K562 (cell line): ENCODE results near the gene CTDSP1. TPM values are rescaled to one million over a fixed set of nuclear protein-coding genes. Genes with fewer than 3 reads are reported as not detected.

Experiments used
- E4F1 ChIP-seq: fragments of 250-450 bp; sonication (Bioruptor Pico); IDR thresholded peaks from 2 replicates; pipeline ENCODE4 v1.5.0; 2021; ENCODE audit warnings: mild to moderate bottlenecking, borderline replicate concordance
- HMGN3 ChIP-seq: IDR thresholded peaks from 2 replicates; pipeline ENCODE4 v1.6.1; 2011; ENCODE audit warnings: borderline replicate concordance, low read depth, mild to moderate bottlenecking, mixed read lengths, low read length; ENCODE audit not compliant: insufficient read length; ENCODE audit errors: extremely low read depth
- HNRNPUL1 ChIP-seq: fragments of 200-400 bp; formaldehyde crosslinking; IDR thresholded peaks from 2 replicates; pipeline ENCODE4 v1.6.1; 2017; ENCODE audit warnings: low read length
- KLF10 ChIP-seq: fragments of 250-450 bp; sonication (Bioruptor Pico); IDR thresholded peaks from 2 replicates; pipeline ENCODE4 v1.6.1; 2021; ENCODE audit warnings: matching md5 sums
- MAFK ChIP-seq: IDR thresholded peaks from 2 replicates; pipeline ENCODE4 v1.6.1; 2011; ENCODE audit warnings: low read length, improper control_type of control experiment
- MCM3 ChIP-seq: fragments of 450-650 bp; IDR thresholded peaks from 2 replicates; pipeline ENCODE4 v1.6.1; 2016
- NELFE ChIP-seq: IDR thresholded peaks from 2 replicates; pipeline ENCODE4 v1.6.1; 2011; ENCODE audit warnings: mild to moderate bottlenecking; ENCODE audit not compliant: insufficient read depth, insufficient read length
- NFE2L1 ChIP-seq: fragments of 450-650 bp; IDR thresholded peaks from 2 replicates; pipeline ENCODE4 v1.6.1; 2016; ENCODE audit warnings: missing genetic modification characterization, low read depth, mild to moderate bottlenecking, missing compliant biosample characterization, moderate library complexity, borderline replicate concordance
- RAD51 ChIP-seq: fragments of 450-650 bp; IDR thresholded peaks from 2 replicates; pipeline ENCODE4 v1.7.1; 2016; ENCODE audit warnings: low read depth, mild to moderate bottlenecking, borderline replicate concordance
- RBM39 ChIP-seq: fragments of 200-400 bp; formaldehyde crosslinking; optimal IDR thresholded peaks from 2 replicates; pipeline ENCODE3; 2018; ENCODE audit warnings: low read depth, low read length
- RFX1 ChIP-seq: fragments of 450-650 bp; IDR thresholded peaks from 2 replicates; pipeline ENCODE4 v1.6.1; 2016; ENCODE audit warnings: mild to moderate bottlenecking, moderate library complexity
- SP2 ChIP-seq: IDR thresholded peaks from 2 replicates; pipeline ENCODE4 v1.6.1; 2011; ENCODE audit warnings: mild to moderate bottlenecking, low read depth, low read length, moderate library complexity; ENCODE audit not compliant: poor library complexity, severe bottlenecking; ENCODE audit errors: extremely low read depth
- SREBF1 ChIP-seq: fragments of 150-350 bp; IDR thresholded peaks from 2 replicates; pipeline ENCODE4 v1.6.1; 2014; ENCODE audit warnings: antibody characterized with exemption, low read depth, low read length, borderline replicate concordance
- TRIM24 ChIP-seq, 2 experiments: fragments of 450-650 bp; IDR thresholded peaks; 2 replicates each; pipeline ENCODE4 v1.6.1; 2016
- ZBTB9 ChIP-seq: fragments of 450-650 bp; formaldehyde crosslinking; IDR thresholded peaks from 2 replicates; pipeline ENCODE4 v1.4.0; 2020; ENCODE audit warnings: mild to moderate bottlenecking, moderate library complexity
- ZNF507 ChIP-seq: conservative IDR thresholded peaks from 2 replicates; pipeline ENCODE4 v1.6.1; 2017; ENCODE audit warnings: missing genetic modification characterization, missing compliant biosample characterization
- polyA plus RNA-seq, 8 experiments: library from polyadenylated mRNA; depleted of rRNA in 4 of 8; stranded (reverse) in 5 of 8; unstranded in 3 of 8; fragments of >200 nt; fragmentation: Nextera tagmentation in 2 of 8; fragmentation: Illumina TruSeq in 1 of 8; extraction: Ambion mirVana in 2 of 8; extraction: Trizol in 1 of 8; gene quantifications; 2 replicates each; pipeline versions ENCODE4 v1.2.1 to v1.2.3, GENCODE V29; 2011 to 2014; ENCODE audit warnings: inconsistent platforms in 1 of 8, missing spikeins in 1 of 8
- total RNA-seq, 7 experiments: library from RNA; depleted of rRNA in 6 of 7; stranded (reverse); fragments of >200 nt in 6 of 7; fragmentation: Illumina TruSeq in 2 of 7; extraction: Trizol in 2 of 7; gene quantifications; 2 replicates each; pipeline versions ENCODE4 v1.2.1 to v1.2.3, GENCODE V29; 2011 to 2021; ENCODE audit warnings: low replicate concordance in 1 of 7
- TF ChIP-seq, protein P1 (sequence below), 2 experiments: IDR thresholded peaks in 1 of 2; conservative IDR thresholded peaks in 1 of 2; 2 replicates each; pipeline ENCODE4 v1.6.1; 2016; ENCODE audit warnings: low read depth in 2 of 2, mild to moderate bottlenecking in 1 of 2, missing compliant biosample characterization in 1 of 2, missing genetic modification characterization in 1 of 2, moderate library complexity in 1 of 2
- TF ChIP-seq, protein P2 (sequence below): fragments of 250-450 bp; sonication (Bioruptor Pico); IDR thresholded peaks from 2 replicates; pipeline ENCODE4 v1.4.0; 2020; ENCODE audit warnings: borderline replicate concordance

The CTDSP1 gene
- total and polyA plus RNA-seq, 9 of the 15 experiments (the other 6 are each of a cell fraction or from before 2014, with no cell fraction given) = 2.4 to 74.8 (median 45.8) TPM

DNA sequence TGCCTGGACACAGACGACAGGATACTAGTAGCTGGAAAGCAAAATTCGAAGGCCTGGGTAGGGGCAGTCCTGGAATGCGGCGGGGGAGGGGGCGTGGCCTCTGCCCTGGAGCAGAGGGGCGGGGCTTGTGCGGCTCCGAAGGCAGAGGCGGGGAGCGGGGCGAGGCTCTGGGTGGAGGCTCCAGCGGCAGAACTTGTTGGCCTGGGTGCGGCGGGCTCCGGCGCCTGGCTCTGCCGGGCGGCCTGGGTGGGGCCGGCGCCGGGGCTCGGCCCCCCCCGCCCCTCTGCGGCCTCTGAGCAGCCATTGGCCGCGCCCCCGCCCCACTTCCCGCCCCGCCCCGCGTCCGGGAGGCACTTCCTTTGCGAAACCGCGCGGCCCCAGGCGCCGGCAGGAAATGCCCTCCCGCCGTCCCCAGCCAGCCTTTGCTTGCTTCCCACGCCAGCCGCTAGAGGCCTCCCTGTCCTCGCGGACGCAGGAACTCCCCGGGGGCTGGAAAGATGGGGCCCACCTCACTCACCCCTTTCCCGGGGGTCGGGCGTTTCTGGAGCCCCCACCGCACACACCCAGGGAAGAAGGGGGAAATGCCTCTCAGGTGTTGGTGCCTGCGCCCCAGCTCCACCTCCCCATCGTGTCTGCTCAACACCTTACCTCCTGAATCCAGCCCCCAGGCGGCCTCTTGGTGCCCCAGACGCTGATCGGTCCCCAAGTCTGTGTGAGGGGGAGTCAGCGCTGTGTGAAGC, 6.7 kb downstream of the CTDSP1 start (continued):
- no peak for TF ChIP-seq KLF10 (CRISPR knock-in tag)
- no peak for TF ChIP-seq HNRNPUL1
- TF ChIP-seq, protein P1, sequence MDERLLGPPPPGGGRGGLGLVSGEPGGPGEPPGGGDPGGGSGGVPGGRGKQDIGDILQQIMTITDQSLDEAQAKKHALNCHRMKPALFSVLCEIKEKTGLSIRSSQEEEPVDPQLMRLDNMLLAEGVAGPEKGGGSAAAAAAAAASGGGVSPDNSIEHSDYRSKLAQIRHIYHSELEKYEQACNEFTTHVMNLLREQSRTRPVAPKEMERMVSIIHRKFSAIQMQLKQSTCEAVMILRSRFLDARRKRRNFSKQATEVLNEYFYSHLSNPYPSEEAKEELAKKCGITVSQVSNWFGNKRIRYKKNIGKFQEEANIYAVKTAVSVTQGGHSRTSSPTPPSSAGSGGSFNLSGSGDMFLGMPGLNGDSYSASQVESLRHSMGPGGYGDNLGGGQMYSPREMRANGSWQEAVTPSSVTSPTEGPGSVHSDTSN (CRISPR knock-in tag; IDR thresholded peaks at IDR 0.05; ENCODE audit: low read depth) = no peak
- TF ChIP-seq, protein P1 (tag; conservative IDR thresholded peaks at IDR 0.05; ENCODE audit: low read depth) = no peak
- TF ChIP-seq RAD51 = no peak
- no peak for TF ChIP-seq MAFK
- TF ChIP-seq SREBF1 = no peak
- TF ChIP-seq, protein P2, sequence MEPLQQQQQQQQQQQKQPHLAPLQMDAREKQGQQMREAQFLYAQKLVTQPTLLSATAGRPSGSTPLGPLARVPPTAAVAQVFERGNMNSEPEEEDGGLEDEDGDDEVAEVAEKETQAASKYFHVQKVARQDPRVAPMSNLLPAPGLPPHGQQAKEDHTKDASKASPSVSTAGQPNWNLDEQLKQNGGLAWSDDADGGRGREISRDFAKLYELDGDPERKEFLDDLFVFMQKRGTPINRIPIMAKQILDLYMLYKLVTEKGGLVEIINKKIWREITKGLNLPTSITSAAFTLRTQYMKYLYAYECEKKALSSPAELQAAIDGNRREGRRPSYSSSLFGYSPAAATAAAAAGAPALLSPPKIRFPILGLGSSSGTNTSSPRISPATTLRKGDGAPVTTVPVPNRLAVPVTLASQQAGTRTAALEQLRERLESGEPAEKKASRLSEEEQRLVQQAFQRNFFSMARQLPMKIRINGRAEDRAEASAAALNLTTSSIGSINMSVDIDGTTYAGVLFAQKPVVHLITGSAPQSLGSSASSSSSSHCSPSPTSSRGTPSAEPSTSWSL (CRISPR knock-in tag) = no peak
- peak; percentile 59 for TF ChIP-seq HMGN3
- TF ChIP-seq TRIM24 (IDR thresholded peaks at IDR 0.05) = no peak
- no peak for TF ChIP-seq ZNF507 (tag)
- no peak for TF ChIP-seq SP2
- no peak for TF ChIP-seq RBM39
- no peak for TF ChIP-seq MCM3
- no peak for TF ChIP-seq NELFE
- peak; percentile 54 for TF ChIP-seq ZBTB9 (CRISPR knock-in tag)
- TF ChIP-seq RFX1 = no peak
- no peak for TF ChIP-seq NFE2L1 (tag)
- TF ChIP-seq E4F1 (CRISPR knock-in tag) = no peak
